ENCODE results near the gene DNAJC5G. TPM values are rescaled to one million over a fixed set of nuclear protein-coding genes. Genes with fewer than 3 reads are reported as not detected.

Gene DNAJC5G
- total RNA-seq, 1 experiment from 2014 or later, result not detected

- DNase-seq, result no peak
- no peaks in the 10 kb centered on the region for H3K9me2 ChIP-seq (replicated peaks; ENCODE audit: insufficient read depth, low read length)
- no peaks in the 10 kb centered on the region for H3K27me3 ChIP-seq (ENCODE audit: low read length)
- H2AFZ ChIP-seq (ENCODE audit: low read length), result no peak overlapping the region
- peak overlapping the region; percentile 98 for H3K4me2 ChIP-seq (ENCODE audit: low read depth, low read length, poor library complexity, severe bottlenecking)
- peak overlapping the region; percentile 98 for H3K4me3 ChIP-seq (ENCODE audit: low read length)
- H3K27ac ChIP-seq (ENCODE audit: low read length), result peak overlapping the region; percentile 84
- peaks cover 28% of the 10 kb centered on the region for H3K79me2 ChIP-seq (ENCODE audit: low read length)
- peaks cover 27% of the 10 kb centered on the region for H3K4me1 ChIP-seq (ENCODE audit: low read length)
- H3K36me3 ChIP-seq (ENCODE audit: insufficient read depth, low read length), result peaks cover 12% of the 10 kb centered on the region; the same call in 1 of the 2 replicates
- peak overlapping the region; percentile 96 for H3K9ac ChIP-seq (ENCODE audit: low read length)
- no peaks in the 10 kb centered on the region for H3K9me3 ChIP-seq (ENCODE audit: low read length)
- no peaks in the 10 kb centered on the region for H4K20me1 ChIP-seq (ENCODE audit: insufficient read depth, low read depth, low read length)
These were observed 48.5 kb downstream of the DNAJC5G start for GRCh38 chr2:27323596-27324285.

- H3K4me2 ChIP-seq (ENCODE audit: low read depth, low read length, poor library complexity, severe bottlenecking), result peak overlapping the region; percentile 98
- no peak overlapping the region; the same call in 1 of the 2 replicates for H3K4me3 ChIP-seq (ENCODE audit: low read length)
- no peaks in the 10 kb centered on the region for H4K20me1 ChIP-seq (ENCODE audit: insufficient read depth, low read depth, low read length)
- no peak overlapping the region for H2AFZ ChIP-seq (ENCODE audit: low read length)
- peaks cover 22% of the 10 kb centered on the region; the same call in 1 of the 2 replicates for H3K36me3 ChIP-seq (ENCODE audit: insufficient read depth, low read length)
- peaks cover 28% of the 10 kb centered on the region for H3K79me2 ChIP-seq (ENCODE audit: low read length)
- DNase-seq, result no peak
- no peaks in the 10 kb centered on the region for H3K9me3 ChIP-seq (ENCODE audit: low read length)
- H3K27ac ChIP-seq (ENCODE audit: low read length), result no peak overlapping the region
- peaks cover 27% of the 10 kb centered on the region for H3K4me1 ChIP-seq (ENCODE audit: low read length)
- H3K9me2 ChIP-seq (replicated peaks; ENCODE audit: insufficient read depth, low read length), result no peaks in the 10 kb centered on the region
- H3K27me3 ChIP-seq (ENCODE audit: low read length), result no peaks in the 10 kb centered on the region
- no peak overlapping the region for H3K9ac ChIP-seq (ENCODE audit: low read length)
These were observed 49.5 kb downstream of the DNAJC5G start for GRCh38 chr2:27324720-27325119.

Other genes starting within 250 kb of the DNAJC5G start
- 20.8 and 31.8 TPM in 2 replicates for gene TMEM214, start 242.5 kb upstream of the DNAJC5G start, total RNA-seq (2014; rRNA removed; shearing (Covaris generic); ENCODE audit: low replicate concordance)
- gene AGBL5, start 223.8 kb upstream of the DNAJC5G start, total RNA-seq (2014; rRNA removed; shearing (Covaris generic); ENCODE audit: low replicate concordance), result 30.0 and 35.7 TPM in 2 replicates
- gene OST4, start 203.8 kb upstream of the DNAJC5G start, total RNA-seq (2014; rRNA removed; shearing (Covaris generic); ENCODE audit: low replicate concordance), result 201 and 402 TPM in 2 replicates
- gene EMILIN1, start 196.8 kb upstream of the DNAJC5G start, total RNA-seq (2014; rRNA removed; shearing (Covaris generic); ENCODE audit: low replicate concordance), result 0.47 TPM in 1 of 2 replicates, not detected in the other
- 3.5 and 4.1 TPM in 2 replicates for gene KHK, start 188.7 kb upstream of the DNAJC5G start, total RNA-seq (2014; rRNA removed; shearing (Covaris generic); ENCODE audit: low replicate concordance)
- gene CGREF1, start 156.3 kb upstream of the DNAJC5G start, total RNA-seq (2014; rRNA removed; shearing (Covaris generic); ENCODE audit: low replicate concordance), result not detected in 2 replicates
- 1.4 and 2.4 TPM in 2 replicates for gene ABHD1, start 151.6 kb upstream of the DNAJC5G start, total RNA-seq (2014; rRNA removed; shearing (Covaris generic); ENCODE audit: low replicate concordance)
- 65.7 and 81.4 TPM in 2 replicates for gene PREB, start 140.8 kb upstream of the DNAJC5G start, total RNA-seq (2014; rRNA removed; shearing (Covaris generic); ENCODE audit: low replicate concordance)
- gene PRR30, start 136.0 kb upstream of the DNAJC5G start, total RNA-seq (2014; rRNA removed; shearing (Covaris generic); ENCODE audit: low replicate concordance), result not detected in 2 replicates
- gene TCF23, start 126.4 kb upstream of the DNAJC5G start, total RNA-seq (2014; rRNA removed; shearing (Covaris generic); ENCODE audit: low replicate concordance), result not detected in 2 replicates
- gene ATRAID, start 63.4 kb upstream of the DNAJC5G start, total RNA-seq (2014; rRNA removed; shearing (Covaris generic); ENCODE audit: low replicate concordance), result 125 and 167 TPM in 2 replicates
- 23.7 and 38.4 TPM in 2 replicates for gene SLC5A6, start 63.2 kb upstream of the DNAJC5G start, total RNA-seq (2014; rRNA removed; shearing (Covaris generic); ENCODE audit: low replicate concordance)
- 69.5 and 71.4 TPM in 2 replicates for gene CAD, start 58.1 kb upstream of the DNAJC5G start, total RNA-seq (2014; rRNA removed; shearing (Covaris generic); ENCODE audit: low replicate concordance)
- 0.19 and 0.29 TPM in 2 replicates for gene SLC30A3, start 12.4 kb upstream of the DNAJC5G start, total RNA-seq (2014; rRNA removed; shearing (Covaris generic); ENCODE audit: low replicate concordance)
- not detected in 2 replicates for gene TRIM54, start 7.0 kb downstream of the DNAJC5G start, total RNA-seq (2014; rRNA removed; shearing (Covaris generic); ENCODE audit: low replicate concordance)
- gene UCN, start 33.0 kb downstream of the DNAJC5G start, total RNA-seq (2014; rRNA removed; shearing (Covaris generic); ENCODE audit: low replicate concordance), result 2.5 and 7.1 TPM in 2 replicates
- gene MPV17, start 47.7 kb downstream of the DNAJC5G start, total RNA-seq (2014; rRNA removed; shearing (Covaris generic); ENCODE audit: low replicate concordance), result 103 and 126 TPM in 2 replicates
- 44.2 and 79.0 TPM in 2 replicates for gene GTF3C2, start 81.3 kb downstream of the DNAJC5G start, total RNA-seq (2014; rRNA removed; shearing (Covaris generic); ENCODE audit: low replicate concordance)
- 30.6 and 35.3 TPM in 2 replicates for gene EIF2B4, start 94.9 kb downstream of the DNAJC5G start, total RNA-seq (2014; rRNA removed; shearing (Covaris generic); ENCODE audit: low replicate concordance)
- 77.4 and 116 TPM in 2 replicates for gene SNX17, start 95.2 kb downstream of the DNAJC5G start, total RNA-seq (2014; rRNA removed; shearing (Covaris generic); ENCODE audit: low replicate concordance)
- gene ZNF513, start 105.3 kb downstream of the DNAJC5G start, total RNA-seq (2014; rRNA removed; shearing (Covaris generic); ENCODE audit: low replicate concordance), result 7.0 and 12.6 TPM in 2 replicates
- 66.9 and 79.6 TPM in 2 replicates for gene PPM1G, start 134.2 kb downstream of the DNAJC5G start, total RNA-seq (2014; rRNA removed; shearing (Covaris generic); ENCODE audit: low replicate concordance)
- 27.1 and 30.7 TPM in 2 replicates for gene NRBP1, start 153.2 kb downstream of the DNAJC5G start, total RNA-seq (2014; rRNA removed; shearing (Covaris generic); ENCODE audit: low replicate concordance)
- gene KRTCAP3, start 166.9 kb downstream of the DNAJC5G start, total RNA-seq (2014; rRNA removed; shearing (Covaris generic); ENCODE audit: low replicate concordance), result 0.61 TPM in 1 of 2 replicates, not detected in the other
- gene IFT172, start 214.3 kb downstream of the DNAJC5G start, total RNA-seq (2014; rRNA removed; shearing (Covaris generic); ENCODE audit: low replicate concordance), result 29.1 and 35.9 TPM in 2 replicates
- not detected in 2 replicates for gene FNDC4, start 219.8 kb downstream of the DNAJC5G start, total RNA-seq (2014; rRNA removed; shearing (Covaris generic); ENCODE audit: low replicate concordance)
- gene GCKR, start 221.4 kb downstream of the DNAJC5G start, total RNA-seq (2014; rRNA removed; shearing (Covaris generic); ENCODE audit: low replicate concordance), result not detected in 2 replicates

Measured in Karpas-422 (cell line).